Measurements from ENCODE around the gene RAB33B.
"Not testable (repeated sequence)": the region's sequence is repeated elsewhere in the genome, so short reads cannot be mapped to it uniquely, and the experiment has no call there.

DNA sequence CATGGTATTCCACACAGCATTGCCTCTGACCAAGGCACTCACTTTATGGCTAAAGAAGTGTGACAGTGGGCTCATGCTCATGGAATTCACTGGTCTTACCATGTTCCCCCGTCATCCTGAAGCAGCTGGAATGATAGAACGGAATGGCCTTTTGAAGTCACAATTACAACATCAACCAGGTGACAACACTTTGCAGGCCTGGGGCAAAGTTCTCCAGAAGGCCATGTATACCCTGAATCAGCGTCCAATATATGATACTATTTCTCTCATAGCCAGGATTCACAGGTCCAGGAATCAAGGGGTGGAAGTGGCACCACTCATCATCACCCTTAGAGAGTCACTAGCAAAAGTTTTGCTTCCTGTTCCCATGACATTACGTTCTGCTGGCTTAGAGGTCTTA lies 6.8 kb upstream of the RAB33B start:
- not testable (repeated sequence) for TF ChIP-seq EP300 (IDR thresholded peaks at IDR 0.05)
- TF ChIP-seq, protein P1, sequence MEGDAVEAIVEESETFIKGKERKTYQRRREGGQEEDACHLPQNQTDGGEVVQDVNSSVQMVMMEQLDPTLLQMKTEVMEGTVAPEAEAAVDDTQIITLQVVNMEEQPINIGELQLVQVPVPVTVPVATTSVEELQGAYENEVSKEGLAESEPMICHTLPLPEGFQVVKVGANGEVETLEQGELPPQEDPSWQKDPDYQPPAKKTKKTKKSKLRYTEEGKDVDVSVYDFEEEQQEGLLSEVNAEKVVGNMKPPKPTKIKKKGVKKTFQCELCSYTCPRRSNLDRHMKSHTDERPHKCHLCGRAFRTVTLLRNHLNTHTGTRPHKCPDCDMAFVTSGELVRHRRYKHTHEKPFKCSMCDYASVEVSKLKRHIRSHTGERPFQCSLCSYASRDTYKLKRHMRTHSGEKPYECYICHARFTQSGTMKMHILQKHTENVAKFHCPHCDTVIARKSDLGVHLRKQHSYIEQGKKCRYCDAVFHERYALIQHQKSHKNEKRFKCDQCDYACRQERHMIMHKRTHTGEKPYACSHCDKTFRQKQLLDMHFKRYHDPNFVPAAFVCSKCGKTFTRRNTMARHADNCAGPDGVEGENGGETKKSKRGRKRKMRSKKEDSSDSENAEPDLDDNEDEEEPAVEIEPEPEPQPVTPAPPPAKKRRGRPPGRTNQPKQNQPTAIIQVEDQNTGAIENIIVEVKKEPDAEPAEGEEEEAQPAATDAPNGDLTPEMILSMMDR (IDR thresholded peaks at IDR 0.05): not testable (repeated sequence)

Measured in stomach (tissue), 4 donors.